Upper lobe of left lung (tissue), 4 donors: Measurements from ENCODE around the gene KMT2E.

ENCODE experiments used
- POLR2AphosphoS5 ChIP-seq, 2 donors: sonication (generic); formaldehyde crosslinking; IDR thresholded peaks; one replicate each; pipeline ENCODE4 v1.5.1; 2017; ENCODE audit warnings: antibody characterized with exemption in 2 of 2
- TF ChIP-seq, protein P1 (sequence below), 6 experiments: fragments of 450-650 bp in 4 of 6; fragments of 200-600 bp in 2 of 6; sonication (generic) in 2 of 6; IDR thresholded peaks; one replicate each; pipeline ENCODE4 v1.5.1; 2016 to 2019; ENCODE audit warnings: antibody characterized with exemption in 6 of 6

DNA sequence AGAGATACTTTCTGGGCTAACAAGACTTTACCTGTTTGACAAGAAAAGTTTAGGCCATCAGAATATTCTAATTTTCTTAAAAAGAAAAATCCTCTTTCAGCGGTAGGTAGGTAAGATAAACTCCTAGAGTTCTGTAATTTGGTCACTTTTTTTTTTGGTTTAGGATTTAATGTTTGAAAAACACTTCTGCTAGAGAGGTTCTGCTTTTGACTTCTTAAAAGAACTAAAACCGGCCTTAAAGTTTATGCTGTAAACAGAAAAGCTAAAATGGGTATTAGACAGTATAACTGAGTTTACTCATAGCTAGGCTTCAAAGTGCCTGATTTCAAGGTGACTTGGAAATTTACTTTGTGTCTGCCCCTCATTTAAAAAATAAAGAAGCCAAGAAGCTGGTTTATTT, 21.7 kb upstream of the KMT2E start:
- TF ChIP-seq, protein P1, sequence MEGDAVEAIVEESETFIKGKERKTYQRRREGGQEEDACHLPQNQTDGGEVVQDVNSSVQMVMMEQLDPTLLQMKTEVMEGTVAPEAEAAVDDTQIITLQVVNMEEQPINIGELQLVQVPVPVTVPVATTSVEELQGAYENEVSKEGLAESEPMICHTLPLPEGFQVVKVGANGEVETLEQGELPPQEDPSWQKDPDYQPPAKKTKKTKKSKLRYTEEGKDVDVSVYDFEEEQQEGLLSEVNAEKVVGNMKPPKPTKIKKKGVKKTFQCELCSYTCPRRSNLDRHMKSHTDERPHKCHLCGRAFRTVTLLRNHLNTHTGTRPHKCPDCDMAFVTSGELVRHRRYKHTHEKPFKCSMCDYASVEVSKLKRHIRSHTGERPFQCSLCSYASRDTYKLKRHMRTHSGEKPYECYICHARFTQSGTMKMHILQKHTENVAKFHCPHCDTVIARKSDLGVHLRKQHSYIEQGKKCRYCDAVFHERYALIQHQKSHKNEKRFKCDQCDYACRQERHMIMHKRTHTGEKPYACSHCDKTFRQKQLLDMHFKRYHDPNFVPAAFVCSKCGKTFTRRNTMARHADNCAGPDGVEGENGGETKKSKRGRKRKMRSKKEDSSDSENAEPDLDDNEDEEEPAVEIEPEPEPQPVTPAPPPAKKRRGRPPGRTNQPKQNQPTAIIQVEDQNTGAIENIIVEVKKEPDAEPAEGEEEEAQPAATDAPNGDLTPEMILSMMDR (IDR thresholded peaks at IDR 0.05): no peak
- TF ChIP-seq POLR2AphosphoS5 (IDR thresholded peaks at IDR 0.05): no peak
